KOPT-K1 (cell line): ENCODE measurements around the gene VPS52.
A peak's percentile ranks its signal among the peaks of the same experiment; 100 is the strongest.
"Not testable (repeated sequence)": the region's sequence is repeated elsewhere in the genome, so short reads cannot be mapped to it uniquely, and the experiment has no call there.

Source experiments
- H3K27ac ChIP-seq: fragments of 200-600 bp; sonication (generic); 2 replicates; pipeline ENCODE4 v1.5.1; 2016; ENCODE audit warnings: antibody characterized with exemption, mild to moderate bottlenecking, low read depth, low read length; ENCODE audit not compliant: poor library complexity, severe bottlenecking
- H3K36me3 ChIP-seq: fragments of 200-600 bp; sonication (generic); 2 replicates; pipeline ENCODE4 v1.5.1; 2017; ENCODE audit warnings: antibody characterized with exemption, mild to moderate bottlenecking, low read length, moderate library complexity; ENCODE audit not compliant: insufficient read depth
- H3K9me3 ChIP-seq: fragments of 200-600 bp; sonication (generic); 2 replicates; pipeline ENCODE4 v1.5.1; 2017; ENCODE audit warnings: antibody characterized with exemption, low read length, mild to moderate bottlenecking; ENCODE audit not compliant: insufficient read depth, poor library complexity, severe bottlenecking

VPS52 gene

DNA sequence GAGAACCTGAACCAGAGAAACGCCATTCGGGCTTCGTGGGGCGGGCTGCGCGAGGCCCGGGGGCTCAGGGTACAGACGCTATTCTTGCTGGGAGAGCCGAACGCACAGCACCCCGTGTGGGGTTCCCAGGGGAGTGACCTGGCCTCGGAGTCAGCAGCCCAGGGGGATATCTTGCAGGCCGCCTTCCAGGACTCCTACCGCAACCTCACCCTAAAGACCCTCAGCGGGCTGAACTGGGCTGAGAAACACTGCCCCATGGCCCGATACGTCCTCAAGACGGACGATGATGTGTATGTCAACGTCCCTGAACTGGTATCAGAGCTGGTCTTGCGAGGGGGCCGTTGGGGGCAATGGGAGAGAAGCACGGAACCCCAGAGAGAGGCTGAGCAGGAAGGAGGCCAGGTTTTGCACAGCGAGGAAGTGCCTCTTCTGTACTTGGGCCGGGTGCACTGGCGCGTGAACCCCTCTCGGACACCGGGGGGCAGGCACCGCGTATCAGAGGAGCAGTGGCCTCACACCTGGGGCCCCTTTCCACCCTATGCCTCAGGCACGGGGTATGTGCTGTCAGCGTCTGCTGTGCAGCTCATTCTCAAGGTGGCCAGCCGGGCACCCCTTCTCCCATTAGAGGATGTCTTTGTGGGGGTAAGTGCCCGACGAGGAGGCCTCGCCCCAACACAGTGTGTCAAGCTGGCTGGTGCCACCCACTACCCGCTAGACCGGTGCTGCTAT lies 6.2 kb upstream of the VPS52 start:
- peak overlapping the region; percentile 74 for H3K27ac ChIP-seq
- H3K9me3 ChIP-seq, result no peaks in the 10 kb centered on the region
- peaks cover 90% of the 10 kb centered on the region for H3K36me3 ChIP-seq

DNA sequence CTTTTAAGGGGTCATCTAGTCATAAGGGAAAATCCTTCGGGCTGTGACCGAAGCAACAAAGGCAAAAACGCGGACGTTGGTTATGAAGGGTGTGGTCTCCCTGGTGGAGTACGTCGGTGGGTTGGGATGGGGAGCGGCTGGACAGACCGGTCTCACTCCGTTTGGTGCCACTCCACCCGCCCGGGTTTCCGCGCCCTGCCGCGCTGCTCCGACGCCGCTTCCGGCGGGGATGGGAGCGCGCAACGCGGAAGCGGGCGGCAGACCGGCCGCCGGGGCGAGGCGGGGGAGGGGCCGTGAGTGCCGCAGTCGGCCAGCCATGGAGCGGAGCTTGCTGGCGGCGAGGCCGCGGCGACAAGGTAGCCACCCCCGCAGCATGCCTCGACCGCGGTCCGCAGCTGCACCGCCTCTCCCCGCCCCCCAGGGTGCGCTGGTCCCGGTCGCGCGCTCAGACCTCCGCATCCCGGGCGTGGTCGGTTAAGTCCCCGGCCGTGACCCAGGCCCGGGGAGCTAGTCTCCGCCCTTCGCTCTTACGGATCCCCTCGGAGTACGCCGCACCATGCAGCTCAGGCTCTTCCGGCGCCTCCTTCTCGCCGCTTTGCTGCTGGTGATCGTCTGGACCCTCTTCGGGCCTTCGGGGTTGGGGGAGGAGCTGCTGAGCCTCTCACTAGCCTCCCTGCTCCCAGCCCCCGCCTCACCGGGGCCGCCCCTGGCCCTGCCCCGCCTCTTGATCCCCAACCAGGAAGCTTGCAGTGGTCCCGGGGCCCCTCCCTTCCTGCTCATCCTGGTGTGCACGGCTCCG lies 5.4 kb upstream of the VPS52 start, which contains the start of gene B3GALT4:
B3GALT4 (plus strand) TSS at position 260 of the 799 bp plus-strand sequence; CDS start at position 557, 297 bp downstream.
- peaks cover 88% of the 10 kb centered on the region for H3K36me3 ChIP-seq
- H3K9me3 ChIP-seq, result no peaks in the 10 kb centered on the region
- H3K27ac ChIP-seq, result peak within 1 kb of the TSS; percentile 74

GRCh38 chr6:33276581-33276863 lies 4.8 kb upstream of the VPS52 start:
- Histone ChIP-seq H3K36me3 (peaks cover 82% of the 10 kb centered on the region), H3K27ac (peak overlapping the region; percentile 74), H3K9me3 (no peaks in the 10 kb centered on the region)

GRCh38 chr6:33275795-33276580 lies 4.3 kb upstream of the VPS52 start:
- peak overlapping the region; percentile 74 for H3K27ac ChIP-seq
- peaks cover 77% of the 10 kb centered on the region for H3K36me3 ChIP-seq
- H3K9me3 ChIP-seq, result not testable (repeated sequence)

GRCh38 chr6:33273924-33274902 lies 2.5 kb upstream of the VPS52 start:
- Histone ChIP-seq H3K27ac (peak overlapping the region; percentile 2), H3K36me3 (peaks cover 69% of the 10 kb centered on the region)

GRCh38 chr6:33273129-33273923 lies 1.6 kb upstream of the VPS52 start:
- Histone ChIP-seq H3K27ac (peak overlapping the region; percentile 93), H3K9me3 (no peaks in the 10 kb centered on the region), H3K36me3 (peaks cover 69% of the 10 kb centered on the region)

More at GRCh38 chr6:33273924-33274902, 2.5 kb upstream of the VPS52 start:
- H3K9me3 ChIP-seq, result no peaks in the 10 kb centered on the region

GRCh38 chr6:33272275-33273128 lies 826 bp upstream of the VPS52 start:
- Histone ChIP-seq H3K36me3 (peaks cover 74% of the 10 kb centered on the region), H3K27ac (peak overlapping the region; percentile 93), H3K9me3 (no peaks in the 10 kb centered on the region)

- Histone ChIP-seq H3K27ac (peak overlapping the region; percentile 93), H3K9me3 (no peaks in the 10 kb centered on the region), H3K36me3 (peaks cover 79% of the 10 kb centered on the region)
Measured at GRCh38 chr6:33271117-33271467, 584 bp downstream of the VPS52 start.

GRCh38 chr6:33264015-33264414 lies 7.7 kb downstream of the VPS52 start:
- Histone ChIP-seq H3K36me3 (peaks cover 99% of the 10 kb centered on the region), H3K9me3 (peaks cover 2% of the 10 kb centered on the region), H3K27ac (no peak overlapping the region)

DNA sequence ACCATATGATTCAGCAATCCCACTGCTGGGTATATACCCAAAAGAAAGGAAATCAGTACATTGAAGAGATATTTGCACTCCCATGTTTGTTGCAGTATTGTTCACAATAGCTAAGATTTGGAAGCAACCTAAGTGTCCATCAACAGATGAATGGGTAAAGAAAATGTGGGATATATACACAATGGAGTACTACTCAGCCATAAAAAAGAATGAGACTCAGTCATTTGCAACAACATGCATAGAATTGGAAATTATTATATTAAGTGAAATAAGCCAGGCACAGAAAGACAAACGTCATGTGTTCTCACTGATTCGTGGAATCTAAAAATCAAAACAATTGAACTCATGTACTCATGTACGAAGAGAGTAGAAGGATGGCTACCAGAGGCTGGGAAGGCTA lies 9.2 kb downstream of the VPS52 start:
- H3K27ac ChIP-seq, H3K9me3 ChIP-seq: not testable (repeated sequence)
- peaks cover 95% of the 10 kb centered on the region for H3K36me3 ChIP-seq

DNA sequence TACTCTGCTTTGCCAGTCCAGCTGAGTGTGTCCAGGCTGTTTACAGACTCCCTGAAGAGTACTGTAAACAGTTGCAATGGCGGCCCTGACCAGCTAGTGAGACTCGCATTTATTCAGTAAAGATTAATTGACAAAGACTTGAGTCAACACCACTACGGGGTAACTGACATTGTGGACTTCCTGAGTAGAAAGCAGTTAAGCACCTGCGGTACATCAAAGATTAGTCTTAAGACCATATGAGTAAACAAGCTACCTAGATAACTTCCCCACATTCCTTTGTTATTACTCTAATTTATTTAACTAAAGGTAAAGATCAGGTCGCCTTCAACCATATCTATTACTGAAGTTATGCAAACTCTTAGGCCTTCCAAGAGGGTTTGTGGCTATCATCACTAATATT lies 12.6 kb downstream of the VPS52 start:
- peaks cover 68% of the 10 kb centered on the region for H3K36me3 ChIP-seq
- H3K9me3 ChIP-seq, result peaks cover 7% of the 10 kb centered on the region
- H3K27ac ChIP-seq, result no peak overlapping the region

GRCh38 chr6:33254591-33254990 lies 17.1 kb downstream of the VPS52 start:
- Histone ChIP-seq H3K9me3 (peaks cover 7% of the 10 kb centered on the region), H3K36me3 (peaks cover 45% of the 10 kb centered on the region), H3K27ac (no peak overlapping the region)

DNA sequence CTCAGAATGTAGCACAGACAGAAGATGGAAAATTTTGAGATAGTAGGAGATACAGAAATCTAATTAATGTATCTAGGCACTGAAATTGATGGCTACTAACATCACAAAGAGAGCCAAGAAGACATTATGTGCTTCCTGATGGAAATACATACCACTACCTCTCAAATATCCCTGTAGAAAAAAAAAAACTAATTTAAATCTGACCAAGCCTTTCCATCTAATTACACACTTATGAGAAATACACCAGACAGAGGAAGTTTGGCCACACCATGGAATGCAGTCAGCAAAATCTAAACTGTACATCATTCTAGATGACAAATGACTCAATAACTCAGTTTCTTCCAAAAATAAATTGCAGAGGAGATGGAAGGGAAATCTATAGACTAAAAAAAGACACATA lies 18.9 kb downstream of the VPS52 start:
- Histone ChIP-seq H3K36me3 (peaks cover 31% of the 10 kb centered on the region), H3K27ac (no peak overlapping the region)

More for the DNA sequence above, 18.9 kb downstream of the VPS52 start:
- H3K9me3 ChIP-seq, result no peaks in the 10 kb centered on the region
